Tibial nerve (tissue), 4 donors: ENCODE measurements around the gene MEIS1. TPM values are rescaled to one million over a fixed set of nuclear protein-coding genes. Genes with fewer than 3 reads are reported as not detected.

ENCODE experiments used
- DNase-seq, 2 donors: peaks; one replicate each; pipeline ENCODE4 v3.0.0-alpha.2; 2019; ENCODE audit warnings: low spot score in 2 of 2
- H3K27ac ChIP-seq, 4 donors: fragments of 200-600 bp; sonication (generic) in 3 of 4; one replicate each; pipeline ENCODE4 v1.5.1; 2017 to 2019; ENCODE audit warnings: mild to moderate bottlenecking in 1 of 4
- H3K27me3 ChIP-seq, 2 donors: fragments of 200-600 bp; sonication (generic) in 1 of 2; one replicate each; pipeline versions ENCODE4 v1.5.1 to v1.6.0; 2017 to 2019
- H3K36me3 ChIP-seq, 3 donors: fragments of 200-600 bp; sonication (generic); one replicate each; pipeline ENCODE4 v1.5.1; 2018 to 2019
- H3K4me1 ChIP-seq, 4 donors: fragments of 200-600 bp; sonication (generic) in 3 of 4; one replicate each; pipeline ENCODE4 v1.5.1; 2017 to 2019
- H3K4me3 ChIP-seq, 4 donors: fragments of 200-600 bp; sonication (generic) in 3 of 4; one replicate each; pipeline ENCODE4 v1.5.1; 2017 to 2019; ENCODE audit warnings: mild to moderate bottlenecking in 1 of 4, moderate library complexity in 1 of 4
- H3K9me3 ChIP-seq, 4 donors: fragments of 200-600 bp; sonication (generic) in 3 of 4; one replicate each; pipeline ENCODE4 v1.5.1; 2017 to 2019
- EP300 ChIP-seq, 2 donors: sonication (generic); formaldehyde crosslinking; IDR thresholded peaks; one replicate each; pipeline ENCODE4 v1.6.1; 2017; ENCODE audit warnings: antibody characterized with exemption in 2 of 2, mild to moderate bottlenecking in 1 of 2
- POLR2A ChIP-seq, 2 donors: fragments of 450-650 bp; IDR thresholded peaks; one replicate each; pipeline ENCODE4 v1.6.1; 2017; ENCODE audit warnings: antibody characterized with exemption in 2 of 2, mild to moderate bottlenecking in 2 of 2, moderate library complexity in 2 of 2
- WGBS, 2 donors: methylation state at CpG; one replicate each; pipeline ENCODE4 v1.1.5; 2018; 5-methylcytosine and 5-hydroxymethylcytosine counted together
- total RNA-seq, 4 donors: library from RNA; depleted of rRNA; stranded (reverse); fragments of >200 nt; gene quantifications; one replicate each; pipeline ENCODE4 v1.1.0, GENCODE V29; 2016
- TF ChIP-seq, protein P1 (sequence below), 5 experiments: fragments of 200-600 bp in 3 of 5; fragments of 450-650 bp in 2 of 5; sonication (generic) in 3 of 5; IDR thresholded peaks; one replicate each; pipeline ENCODE4 v1.5.1; 2016 to 2019; ENCODE audit warnings: antibody characterized with exemption in 5 of 5, mild to moderate bottlenecking in 3 of 5, moderate library complexity in 2 of 5

MEIS1 gene
- total RNA-seq, 4 donors from 2014 or later: 9.0 to 18.4 (median 12.5) TPM

GRCh38 chr2:66561645-66562303 lies 126.8 kb downstream of the MEIS1 start:
- Histone ChIP-seq H3K27me3 (no peaks in the 10 kb centered on the region), H3K9me3 (no peaks in the 10 kb centered on the region), H3K36me3 (no peaks in the 10 kb centered on the region), H3K4me1 (no peaks in the 10 kb centered on the region), H3K27ac (no peak overlapping the region), H3K4me3 (no peak overlapping the region)
- no peak for DNase-seq
- WGBS, 2 donors: 54 to 64% methylated on average over 3 of the region's 3 CpGs
- TF ChIP-seq EP300 (IDR thresholded peaks at IDR 0.05): no peak
- TF ChIP-seq, protein P1, sequence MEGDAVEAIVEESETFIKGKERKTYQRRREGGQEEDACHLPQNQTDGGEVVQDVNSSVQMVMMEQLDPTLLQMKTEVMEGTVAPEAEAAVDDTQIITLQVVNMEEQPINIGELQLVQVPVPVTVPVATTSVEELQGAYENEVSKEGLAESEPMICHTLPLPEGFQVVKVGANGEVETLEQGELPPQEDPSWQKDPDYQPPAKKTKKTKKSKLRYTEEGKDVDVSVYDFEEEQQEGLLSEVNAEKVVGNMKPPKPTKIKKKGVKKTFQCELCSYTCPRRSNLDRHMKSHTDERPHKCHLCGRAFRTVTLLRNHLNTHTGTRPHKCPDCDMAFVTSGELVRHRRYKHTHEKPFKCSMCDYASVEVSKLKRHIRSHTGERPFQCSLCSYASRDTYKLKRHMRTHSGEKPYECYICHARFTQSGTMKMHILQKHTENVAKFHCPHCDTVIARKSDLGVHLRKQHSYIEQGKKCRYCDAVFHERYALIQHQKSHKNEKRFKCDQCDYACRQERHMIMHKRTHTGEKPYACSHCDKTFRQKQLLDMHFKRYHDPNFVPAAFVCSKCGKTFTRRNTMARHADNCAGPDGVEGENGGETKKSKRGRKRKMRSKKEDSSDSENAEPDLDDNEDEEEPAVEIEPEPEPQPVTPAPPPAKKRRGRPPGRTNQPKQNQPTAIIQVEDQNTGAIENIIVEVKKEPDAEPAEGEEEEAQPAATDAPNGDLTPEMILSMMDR (IDR thresholded peaks at IDR 0.05): no peak
- no peak for TF ChIP-seq POLR2A (IDR thresholded peaks at IDR 0.05)

DNA sequence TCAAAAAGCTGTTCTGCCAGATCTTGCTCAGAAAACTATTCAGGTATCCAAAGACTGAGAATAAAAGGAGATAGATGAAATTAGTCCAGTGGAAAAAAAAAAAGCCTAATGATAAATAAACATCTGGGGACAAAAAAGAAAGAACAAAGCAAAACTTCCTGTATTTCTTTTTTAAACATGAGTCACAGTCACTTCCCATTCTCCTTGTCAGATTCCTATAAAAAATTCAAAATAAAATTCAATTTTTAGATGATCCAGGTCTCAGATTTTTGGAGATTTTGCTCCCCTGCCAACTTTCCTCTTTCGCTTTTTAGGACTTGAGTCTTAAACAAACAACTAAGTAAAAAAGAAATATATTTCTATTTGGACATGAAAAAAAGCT lies 127.4 kb downstream of the MEIS1 start:
- Histone ChIP-seq H3K27ac (no peak overlapping the region), H3K9me3 (no peaks in the 10 kb centered on the region), H3K27me3 (no peaks in the 10 kb centered on the region), H3K4me3 (no peak overlapping the region), H3K4me1 (no peaks in the 10 kb centered on the region), H3K36me3 (no peaks in the 10 kb centered on the region)
- WGBS, 2 donors: 89 to 91% methylated on average over 1 of the region's 1 CpG
- no peak for DNase-seq
- TF ChIP-seq EP300 (IDR thresholded peaks at IDR 0.05): no peak
- TF ChIP-seq POLR2A (IDR thresholded peaks at IDR 0.05): no peak
- TF ChIP-seq, protein P1 (IDR thresholded peaks at IDR 0.05): no peak

DNA sequence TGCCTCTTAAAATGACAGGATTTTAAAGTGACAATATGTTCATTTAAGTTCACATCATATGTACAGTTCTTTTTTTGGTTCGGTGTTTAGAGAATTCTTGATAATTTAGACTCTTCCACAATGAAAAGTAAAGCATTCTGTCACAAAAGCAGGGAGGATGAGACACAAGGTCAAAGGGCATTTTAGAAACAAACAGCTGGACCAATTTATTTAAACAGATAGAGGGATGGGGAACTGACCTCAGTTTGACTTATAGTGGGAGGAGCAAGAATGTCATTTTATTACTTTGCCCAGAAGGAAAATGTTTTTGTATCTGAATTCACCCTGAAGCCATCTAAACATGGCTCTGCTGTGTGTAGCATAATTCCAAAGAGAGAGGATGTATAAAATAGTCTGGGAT lies 128.5 kb downstream of the MEIS1 start:
- no peak for DNase-seq
- TF ChIP-seq EP300 (IDR thresholded peaks at IDR 0.05): no peak
- TF ChIP-seq POLR2A (IDR thresholded peaks at IDR 0.05): no peak
- TF ChIP-seq, protein P1 (IDR thresholded peaks at IDR 0.05): no peak
- no peak overlapping the region for H3K4me3 ChIP-seq
- H3K4me1 ChIP-seq: no peaks in the 10 kb centered on the region
- no peaks in the 10 kb centered on the region for H3K36me3 ChIP-seq
- WGBS, 2 donors: 60 to 66% methylated on average over 1 of the region's 1 CpG
- H3K27me3 ChIP-seq: no peaks in the 10 kb centered on the region
- no peaks in the 10 kb centered on the region for H3K9me3 ChIP-seq
- H3K27ac ChIP-seq: no peak overlapping the region

GRCh38 chr2:66565291-66565690 lies 130.4 kb downstream of the MEIS1 start:
- no peak overlapping the region for H3K4me3 ChIP-seq
- H3K4me1 ChIP-seq: no peaks in the 10 kb centered on the region
- WGBS, 2 donors: 76 to 89% methylated on average over 1 of the region's 1 CpG
- no peak overlapping the region for H3K27ac ChIP-seq
- TF ChIP-seq, protein P1 (IDR thresholded peaks at IDR 0.05): no peak
- TF ChIP-seq POLR2A (IDR thresholded peaks at IDR 0.05) (no peak), EP300 (IDR thresholded peaks at IDR 0.05) (no peak)
- no peaks in the 10 kb centered on the region for H3K36me3 ChIP-seq
- DNase-seq: no peak
- no peaks in the 10 kb centered on the region for H3K27me3 ChIP-seq
- H3K9me3 ChIP-seq: no peaks in the 10 kb centered on the region

GRCh38 chr2:66566726-66567399 lies 131.9 kb downstream of the MEIS1 start:
- Histone ChIP-seq H3K36me3 (peaks cover 0 to 7% (median 0%) of the 10 kb centered on the region in 3 donors), H3K4me3 (no peak overlapping the region), H3K27ac (no peak overlapping the region), H3K9me3 (no peaks in the 10 kb centered on the region), H3K27me3 (no peaks in the 10 kb centered on the region), H3K4me1 (no peaks in the 10 kb centered on the region)
- DNase-seq: no peak
- no peak for TF ChIP-seq POLR2A (IDR thresholded peaks at IDR 0.05)
- TF ChIP-seq, protein P1 (IDR thresholded peaks at IDR 0.05): no peak
- no peak for TF ChIP-seq EP300 (IDR thresholded peaks at IDR 0.05)
- WGBS, 2 donors: 70 to 78% methylated on average over 2 of the region's 2 CpGs
